ENCODE results near the gene KIF7.

KIF7 gene

GRCh38 chr15:89648106-89649012 lies 6.9 kb downstream of the KIF7 start:
- DNase-seq (ENCODE audit: low read depth in 2 of 2), result no peak

GRCh38 chr15:89647191-89647851 lies 7.9 kb downstream of the KIF7 start:
- DNase-seq (ENCODE audit: low read depth in 2 of 2), result no peak

DNA sequence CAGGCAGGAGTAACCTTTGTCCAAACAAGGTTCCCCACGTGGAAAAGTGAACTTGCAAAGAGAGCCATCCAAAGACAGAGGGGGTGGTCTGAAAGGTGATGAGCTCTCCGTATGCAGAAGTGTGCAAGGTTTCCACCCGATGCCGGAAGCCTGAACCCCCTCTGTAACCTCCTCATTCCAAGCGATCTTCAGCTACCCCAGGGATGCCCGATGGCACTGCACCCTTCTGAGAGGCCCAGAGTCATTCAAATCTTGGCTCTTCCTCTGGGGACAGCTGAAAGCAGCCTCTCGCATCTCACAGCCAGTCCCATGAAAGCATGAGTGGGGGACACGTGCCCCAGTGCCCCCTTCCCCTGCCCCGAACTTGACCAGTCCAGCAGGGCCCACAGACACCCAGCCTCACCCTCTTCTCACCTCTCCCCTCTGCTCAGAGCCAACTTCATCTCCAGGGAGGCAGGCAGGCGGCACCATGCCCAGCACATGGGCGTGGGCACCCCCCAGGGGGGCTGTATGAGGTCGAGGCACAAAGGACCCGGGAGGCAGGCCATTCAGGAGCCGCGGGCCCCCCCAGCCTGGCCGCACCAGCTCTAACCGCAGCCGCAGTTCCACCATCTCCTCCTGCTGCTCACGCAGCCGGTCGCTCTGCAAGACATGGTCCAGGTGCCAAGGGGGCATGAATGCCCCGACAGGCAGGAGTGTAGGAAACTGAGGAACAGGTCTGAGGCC lies 8.7 kb downstream of the KIF7 start:
- DNase-seq (ENCODE audit: low read depth in 2 of 2), result no peak

DNA sequence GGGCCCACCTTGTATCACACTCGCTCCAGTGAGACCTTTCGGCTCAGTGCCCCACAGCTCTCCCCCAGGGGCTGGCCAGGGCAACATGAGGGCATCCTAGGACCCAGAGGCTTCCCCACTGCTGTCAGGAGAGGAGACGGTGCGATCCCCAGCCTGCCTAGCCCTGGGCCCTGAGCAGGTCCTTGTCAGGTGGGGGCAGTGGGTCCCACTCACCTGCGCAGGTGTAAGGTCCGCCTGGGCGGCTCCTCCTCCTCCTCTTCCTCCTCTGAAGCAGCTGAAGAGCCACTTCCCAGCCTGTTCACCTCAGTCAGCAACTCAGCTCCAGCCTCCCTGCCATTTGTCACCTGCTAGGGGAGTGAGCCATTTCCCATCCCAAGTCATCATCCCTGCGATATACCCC lies 9.6 kb downstream of the KIF7 start:
- no peak for DNase-seq (ENCODE audit: low read depth in 2 of 2)

DNA sequence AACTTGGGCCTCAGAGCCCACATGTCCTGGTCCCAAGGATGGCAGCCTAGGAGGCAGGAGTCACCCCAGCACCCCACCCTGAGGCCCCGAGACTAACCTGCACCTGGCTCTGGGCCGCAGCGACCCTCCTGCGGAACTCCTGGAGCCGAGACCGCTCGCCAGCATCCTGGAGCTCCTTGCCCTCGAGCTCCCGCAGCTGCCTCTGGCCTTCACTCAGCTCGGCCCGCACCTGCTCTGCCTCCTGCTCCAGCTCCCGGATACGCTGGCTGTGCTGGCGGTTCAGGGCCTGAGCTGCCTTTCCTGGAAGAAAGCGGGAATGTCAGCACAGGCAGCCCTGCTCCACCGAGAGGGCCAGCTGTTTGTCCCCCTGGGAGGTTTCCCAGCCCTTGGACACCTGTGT lies 13.2 kb downstream of the KIF7 start:
- DNase-seq (ENCODE audit: low read depth in 2 of 2), result no peak

GRCh38 chr15:89641053-89641452 lies 14.2 kb downstream of the KIF7 start:
- no peak for DNase-seq (ENCODE audit: low read depth in 2 of 2)

DNA sequence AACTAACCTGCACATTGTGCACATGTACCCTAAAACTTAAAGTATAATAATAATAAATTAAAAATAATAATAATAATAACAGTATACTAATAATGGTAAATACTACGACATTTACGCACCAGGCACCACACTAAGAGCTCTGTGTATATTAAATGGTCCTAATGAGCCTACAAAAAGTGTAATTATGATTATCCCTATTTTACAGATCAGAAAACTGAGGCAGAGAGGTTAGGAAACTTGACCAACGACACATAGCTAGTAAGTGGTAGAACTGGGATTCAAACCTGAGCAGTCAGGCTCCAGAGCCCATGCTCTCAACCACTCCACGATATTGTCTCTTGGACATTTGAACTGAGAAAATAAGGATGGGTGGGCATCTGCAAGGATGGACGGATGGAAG lies 15.0 kb downstream of the KIF7 start:
- no peak for DNase-seq (ENCODE audit: low read depth in 2 of 2)

GRCh38 chr15:89633585-89633984 lies 21.7 kb downstream of the KIF7 start:
- no peak for DNase-seq (ENCODE audit: low read depth in 2 of 2)

- no peak for DNase-seq (ENCODE audit: low read depth in 2 of 2)
Measured at GRCh38 chr15:89632563-89633430, 22.5 kb downstream of the KIF7 start.

GRCh38 chr15:89631902-89632264 lies 23.4 kb downstream of the KIF7 start:
- no peak for DNase-seq (ENCODE audit: low read depth in 2 of 2)

GRCh38 chr15:89630974-89631901 lies 24.0 kb downstream of the KIF7 start:
- no peak for DNase-seq (ENCODE audit: low read depth in 2 of 2)

GRCh38 chr15:89630260-89630659 lies 25.0 kb downstream of the KIF7 start:
- no peak for DNase-seq (ENCODE audit: low read depth in 2 of 2)

GRCh38 chr15:89629829-89630228 lies 25.4 kb downstream of the KIF7 start:
- DNase-seq (ENCODE audit: low read depth in 2 of 2), result no peak

DNA sequence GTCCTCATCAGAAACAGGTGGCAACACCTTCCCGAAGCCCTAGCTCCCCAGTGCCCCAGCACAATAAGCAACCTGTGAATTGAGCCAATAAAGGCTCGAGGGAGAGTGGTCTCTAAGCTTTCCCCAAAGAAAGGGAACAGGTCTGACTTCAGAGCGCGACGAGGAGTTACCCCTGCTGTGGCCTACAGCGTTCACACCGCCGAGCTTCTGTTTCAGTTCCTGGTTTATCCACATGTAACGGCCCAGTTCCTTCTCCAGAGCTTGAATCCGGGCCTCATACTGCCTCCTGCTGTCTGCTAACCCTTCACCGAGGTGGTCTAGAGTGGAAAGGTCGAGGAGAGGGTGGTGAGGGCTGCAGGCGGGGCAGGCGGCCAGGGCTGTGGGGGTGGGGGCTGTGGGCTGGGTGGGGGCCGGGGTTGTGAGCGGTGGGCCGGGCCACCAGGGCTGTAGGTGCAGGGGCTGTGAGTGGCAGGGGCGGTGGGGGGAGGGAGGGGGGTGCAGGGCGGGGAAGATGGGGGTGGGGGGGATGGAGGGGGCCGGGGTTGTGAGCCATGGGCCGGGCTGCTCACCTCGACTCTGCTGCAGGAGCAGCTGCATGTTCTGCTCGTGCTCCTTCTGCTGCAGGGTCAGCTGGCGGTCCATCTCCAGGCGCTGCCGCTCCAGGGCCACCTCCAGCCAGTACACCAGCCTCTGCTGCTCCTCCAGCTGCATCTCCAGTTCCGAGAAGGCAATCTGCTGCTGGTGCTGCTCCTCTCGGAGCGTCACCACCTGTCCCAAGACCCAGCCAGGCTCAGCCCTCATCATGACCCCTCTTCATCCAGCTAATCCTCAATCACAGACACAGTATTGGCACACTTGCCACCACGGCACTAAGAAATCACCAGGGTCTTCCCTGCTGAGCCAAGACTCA lies 26.2 kb downstream of the KIF7 start:
- DNase-seq (ENCODE audit: low read depth in 2 of 2), result no peak

GRCh38 chr15:89628301-89628700 lies 27.0 kb downstream of the KIF7 start:
- DNase-seq (ENCODE audit: low read depth in 2 of 2), result no peak

DNA sequence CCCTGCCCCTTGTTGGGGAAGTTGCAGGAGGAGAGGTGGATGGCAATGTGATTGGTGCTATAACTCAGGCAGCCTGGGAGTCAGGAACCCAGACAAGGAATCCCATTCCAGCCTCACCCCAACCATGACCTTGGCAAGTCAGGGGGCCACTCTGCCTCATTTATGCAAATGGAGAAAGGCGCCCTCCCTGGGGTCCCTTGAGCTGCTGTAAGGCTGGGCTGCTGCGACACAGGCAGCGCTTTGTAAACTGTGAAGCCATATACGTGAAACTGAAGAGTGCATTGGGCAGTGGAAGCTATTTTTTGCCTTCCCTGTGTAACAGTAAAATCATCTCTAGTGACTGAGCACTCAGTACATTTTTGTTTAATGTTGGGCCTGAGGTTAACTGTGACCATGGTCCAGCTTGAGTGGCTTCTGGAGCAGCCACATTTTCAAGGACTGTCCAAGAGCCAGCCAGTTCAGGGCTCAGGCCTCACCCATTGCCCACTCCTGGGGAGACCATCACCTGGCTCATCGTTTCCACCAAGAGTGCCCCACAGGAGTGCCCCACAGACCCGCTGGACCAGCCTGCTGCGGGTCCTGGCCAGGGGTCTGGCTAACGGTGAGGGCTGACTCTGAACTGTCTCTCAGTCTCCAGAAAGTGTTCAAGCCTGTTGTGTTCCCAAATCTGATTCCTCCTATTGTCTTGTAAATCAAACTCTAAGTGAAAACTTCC lies 27.9 kb downstream of the KIF7 start:
- DNase-seq (ENCODE audit: low read depth in 2 of 2), result no peak

DNA sequence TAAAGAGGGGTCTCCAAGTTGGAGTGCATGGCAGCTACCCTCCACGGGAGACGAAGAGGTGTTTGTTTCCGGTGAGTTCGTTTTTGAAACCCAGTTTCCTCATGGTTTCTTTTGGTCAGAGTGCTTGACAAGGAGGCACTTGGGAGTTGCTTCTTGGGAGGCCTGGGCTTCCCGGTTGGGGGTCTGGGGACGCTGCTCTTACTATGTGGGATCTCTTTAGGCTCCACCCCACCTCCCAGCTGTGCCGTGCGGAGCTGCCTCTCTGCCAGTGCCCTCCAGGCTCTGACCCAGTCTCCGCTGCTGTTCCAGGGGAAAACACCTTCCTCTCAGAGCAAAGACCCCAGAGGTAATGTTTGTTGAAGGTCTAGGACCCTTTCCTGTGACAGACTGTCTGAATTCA lies 29.6 kb downstream of the KIF7 start:
- no peak for DNase-seq (ENCODE audit: low read depth in 2 of 2)

- no peak for DNase-seq (ENCODE audit: low read depth in 2 of 2)
Measured at GRCh38 chr15:89623165-89623564, 32.1 kb downstream of the KIF7 start.

- DNase-seq (ENCODE audit: low read depth in 2 of 2), result no peak
Measured at GRCh38 chr15:89621547-89621946, 33.7 kb downstream of the KIF7 start.

All from fibroblast of skin of left biceps (primary cell).